HL-60/S4 treated with phorbol 12-myristate 13-acetate at 8.2 ng/mL for 4 days and 3 days (cell line): Measurements from ENCODE around the gene SCG3.

ENCODE experiments used
- in situ Hi-C: fragments of 300-500 bp; cut with MboI; formaldehyde crosslinking; loops from 2 replicates; pipeline ENCODE4 v1.15.0; 2022; ENCODE audit warnings: low sequenced_read_pairs

Gene SCG3

GRCh38 chr15:51726302-51727073, 45.2 kb downstream of the SCG3 start:
- in situ Hi-C loops, result no loop called here

GRCh38 chr15:51727141-51727897, 46.0 kb downstream of the SCG3 start:
- in situ Hi-C loops, result no loop called here

- in situ Hi-C loops, result no loop called here
Observed at GRCh38 chr15:51731549-51732267, 50.4 kb downstream of the SCG3 start.

GRCh38 chr15:51732646-51733045, 51.3 kb downstream of the SCG3 start:
- in situ Hi-C loops, result no loop called here

- in situ Hi-C loops, result no loop called here
Observed at GRCh38 chr15:51735228-51736010, 54.1 kb downstream of the SCG3 start.

GRCh38 chr15:51736069-51736468, 54.8 kb downstream of the SCG3 start:
- in situ Hi-C loops, result no loop called here

- in situ Hi-C loops, result no loop called here
Observed at GRCh38 chr15:51736751-51737521, 55.6 kb downstream of the SCG3 start.

- in situ Hi-C loops, result no loop called here
Observed at GRCh38 chr15:51737522-51738305, 56.4 kb downstream of the SCG3 start, which contains the start of gene LYSMD2. LYSMD2 (minus strand) TSS chr15:51737655; CDS start chr15:51737622, 33 bp downstream.

GRCh38 chr15:51738553-51738952, 57.2 kb downstream of the SCG3 start:
- in situ Hi-C loops, result no loop called here

- in situ Hi-C loops, result no loop called here
Observed at GRCh38 chr15:51739061-51739712, 57.9 kb downstream of the SCG3 start.

- in situ Hi-C loops, result no loop called here
Observed at GRCh38 chr15:51749307-51749706, 68.0 kb downstream of the SCG3 start.

GRCh38 chr15:51750186-51750585, 68.9 kb downstream of the SCG3 start:
- in situ Hi-C loops, result no loop called here

- in situ Hi-C loops, result no loop called here
Observed at GRCh38 chr15:51750792-51751696, 69.7 kb downstream of the SCG3 start, which contains the start of gene TMOD2. TMOD2 (plus strand) TSS chr15:51751597; CDS start chr15:51766442, 14,845 bp downstream.

GRCh38 chr15:51751697-51752683, 70.7 kb downstream of the SCG3 start:
- in situ Hi-C loops, result no loop called here

- in situ Hi-C loops, result no loop called here
Observed at GRCh38 chr15:51752888-51753287, 71.6 kb downstream of the SCG3 start.

- in situ Hi-C loops, result no loop called here
Observed at GRCh38 chr15:51754267-51754666, 73.0 kb downstream of the SCG3 start.
